ENCODE data around the gene VWA7.
"Not testable (repeated sequence)": the region's sequence is repeated elsewhere in the genome, so short reads cannot be mapped to it uniquely, and the experiment has no call there.

VWA7 gene

GRCh38 chr6:31801031-31801927 is 24.2 kb upstream of the VWA7 start:
- not testable (repeated sequence) for DNase-seq

- DNase-seq = no peak
Measured at GRCh38 chr6:31799781-31800180, 22.7 kb upstream of the VWA7 start.

- DNase-seq = no peak
Measured at GRCh38 chr6:31797588-31797987, 20.5 kb upstream of the VWA7 start.

- no peak for DNase-seq
Measured at GRCh38 chr6:31796993-31797385, 19.9 kb upstream of the VWA7 start.

- DNase-seq = peak; percentile 93
Measured at GRCh38 chr6:31795616-31796298, 18.6 kb upstream of the VWA7 start, which contains the start of gene VARS1. Gene VARS1, minus strand, starts transcription at chr6:31795752. Its CDS starts 535 bp downstream, at chr6:31795217.

- DNase-seq = peak; percentile 40
Measured at GRCh38 chr6:31794866-31795615, 17.9 kb upstream of the VWA7 start.

GRCh38 chr6:31794294-31794865 is 17.3 kb upstream of the VWA7 start:
- DNase-seq = no peak

GRCh38 chr6:31793927-31794245 is 16.8 kb upstream of the VWA7 start:
- DNase-seq = not testable (repeated sequence)

GRCh38 chr6:31792761-31793171 is 15.6 kb upstream of the VWA7 start:
- no peak for DNase-seq

GRCh38 chr6:31792090-31792374 is 14.9 kb upstream of the VWA7 start:
- no peak for DNase-seq

GRCh38 chr6:31791324-31792089 is 14.4 kb upstream of the VWA7 start:
- DNase-seq = peak; percentile 66

GRCh38 chr6:31785475-31785874 is 8.3 kb upstream of the VWA7 start:
- DNase-seq = no peak

- no peak for DNase-seq
Measured at GRCh38 chr6:31784098-31784925, 7.2 kb upstream of the VWA7 start.

GRCh38 chr6:31782126-31782855 is 5.2 kb upstream of the VWA7 start:
- no peak for DNase-seq

- no peak for DNase-seq
Measured at GRCh38 chr6:31781244-31782125, 4.4 kb upstream of the VWA7 start.

GRCh38 chr6:31780507-31781243 is 3.5 kb upstream of the VWA7 start:
- DNase-seq = no peak

- no peak for DNase-seq
Measured at GRCh38 chr6:31779908-31780307, 2.8 kb upstream of the VWA7 start.

GRCh38 chr6:31778999-31779885 is 2.1 kb upstream of the VWA7 start:
- DNase-seq = no peak

All from femur (tissue), 1 donor.